GM21786 (cell line): Measurements from ENCODE around the gene TNKS2.

Source experiments
- ATAC-seq: cut with Tn5 transposase; IDR thresholded peaks from one replicate; pipeline ENCODE4 v1.9.1; 2021; ENCODE audit not compliant: unreplicated experiment

TNKS2 gene

DNA sequence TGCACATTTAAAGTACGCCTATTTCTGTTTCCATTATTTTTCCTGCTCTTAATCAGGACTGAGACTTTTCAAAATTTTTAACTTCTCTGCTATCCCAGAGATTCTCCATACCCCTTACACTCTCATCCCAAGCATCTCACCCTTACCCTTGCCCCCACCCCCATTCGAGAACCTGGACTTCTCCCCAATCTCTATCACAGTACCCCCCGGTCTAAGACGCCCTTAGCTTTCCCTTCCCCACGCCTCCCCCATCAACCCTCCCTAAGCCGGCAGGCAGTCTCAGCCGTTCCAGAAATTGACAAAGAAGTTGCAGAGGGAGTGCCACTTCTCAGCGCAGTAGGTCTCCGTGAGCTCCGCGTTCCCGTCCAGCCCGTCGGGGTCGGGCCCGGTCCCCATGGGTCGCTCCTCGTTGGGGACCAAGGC, 109.7 kb downstream of the TNKS2 start:
- ATAC-seq: no peak

- ATAC-seq: peak; percentile 86
These were observed 110.3 kb downstream of the TNKS2 start for GRCh38 chr10:91908337-91909116.

- no peak for ATAC-seq
These were observed 111.0 kb downstream of the TNKS2 start, which contains the start of gene FGFBP3 for GRCh38 chr10:91909117-91909677. Gene FGFBP3, minus strand, starts transcription at chr10:91909486. Its CDS starts 517 bp downstream, at chr10:91908969.

DNA sequence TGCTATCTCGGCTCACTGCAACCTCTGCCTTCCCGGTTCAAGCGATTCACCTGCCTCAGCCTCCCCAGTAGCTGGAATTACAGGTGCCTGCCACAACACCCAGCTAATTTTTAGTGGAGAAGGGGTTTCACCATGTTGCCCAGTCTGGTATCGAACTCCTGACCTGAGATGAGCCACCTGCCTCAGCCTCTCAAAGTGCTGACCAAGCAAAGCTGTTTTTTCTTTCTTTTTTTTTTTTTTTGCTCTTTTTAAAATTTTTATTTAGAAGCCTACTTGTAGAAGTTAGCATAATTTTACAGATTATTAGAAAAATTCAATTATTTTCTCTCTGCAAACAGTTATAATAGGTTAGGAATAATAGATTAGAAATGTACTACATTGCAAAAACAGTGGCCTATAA, 112.2 kb downstream of the TNKS2 start:
- no peak for ATAC-seq
